RWPE2 (cell line): Measurements from ENCODE around the gene SLAMF6.

Experiments
- ATAC-seq: fragments of 200-7000 bp; cut with Tn5 transposase; 3 replicates; pipeline ENCODE4 v1.9.1; 2021; ENCODE audit warnings: low read depth
- DNase-seq: peaks from one replicate; pipeline ENCODE4 v3.0.0-alpha.2; 2020; ENCODE audit warnings: low spot score
- H3K27ac ChIP-seq: fragments of 450-650 bp; 2 replicates; pipeline ENCODE4 v1.5.1; 2017; ENCODE audit warnings: mild to moderate bottlenecking; ENCODE audit not compliant: poor library complexity, severe bottlenecking
- H3K27me3 ChIP-seq: fragments of 250-450 bp; sonication (Bioruptor Pico); 2 replicates; pipeline ENCODE4 v1.5.1; 2021; ENCODE audit warnings: mild to moderate bottlenecking, moderate library complexity; ENCODE audit not compliant: insufficient read depth, poor library complexity, severe bottlenecking
- H3K36me3 ChIP-seq: fragments of 250-450 bp; sonication (Bioruptor Pico); 2 replicates; pipeline ENCODE4 v1.5.1; 2020; ENCODE audit warnings: low read depth, mild to moderate bottlenecking, moderate library complexity
- H3K4me1 ChIP-seq: fragments of 250-450 bp; sonication (Bioruptor Pico); 2 replicates; pipeline ENCODE4 v1.5.1; 2021; ENCODE audit warnings: mild to moderate bottlenecking, moderate library complexity; ENCODE audit not compliant: insufficient read depth, poor library complexity, severe bottlenecking
- H3K4me3 ChIP-seq: fragments of 250-450 bp; sonication (Bioruptor Pico); 2 replicates; pipeline ENCODE4 v1.5.1; 2021; ENCODE audit warnings: mild to moderate bottlenecking, moderate library complexity; ENCODE audit not compliant: severe bottlenecking
- H3K9me3 ChIP-seq: fragments of 250-450 bp; sonication (Bioruptor Pico); 2 replicates; pipeline ENCODE4 v1.5.1; 2021; ENCODE audit warnings: mild to moderate bottlenecking, moderate library complexity; ENCODE audit not compliant: severe bottlenecking
- TF ChIP-seq, protein P1 (sequence below): fragments of 450-650 bp; IDR thresholded peaks from one replicate; pipeline ENCODE4 v1.5.1; 2017; ENCODE audit warnings: mild to moderate bottlenecking, moderate library complexity; ENCODE audit not compliant: poor library complexity, severe bottlenecking

The SLAMF6 gene

GRCh38 chr1:160522622-160523345, at the start of gene SLAMF6:
SLAMF6 (minus strand) TSS chr1:160523255; CDS start chr1:160523192, 63 bp downstream.
- no peak within 1 kb of the TSS for H3K4me3 ChIP-seq
- no peaks in the 10 kb centered on the region for H3K27me3 ChIP-seq
- no peak for ATAC-seq
- TF ChIP-seq, protein P1, sequence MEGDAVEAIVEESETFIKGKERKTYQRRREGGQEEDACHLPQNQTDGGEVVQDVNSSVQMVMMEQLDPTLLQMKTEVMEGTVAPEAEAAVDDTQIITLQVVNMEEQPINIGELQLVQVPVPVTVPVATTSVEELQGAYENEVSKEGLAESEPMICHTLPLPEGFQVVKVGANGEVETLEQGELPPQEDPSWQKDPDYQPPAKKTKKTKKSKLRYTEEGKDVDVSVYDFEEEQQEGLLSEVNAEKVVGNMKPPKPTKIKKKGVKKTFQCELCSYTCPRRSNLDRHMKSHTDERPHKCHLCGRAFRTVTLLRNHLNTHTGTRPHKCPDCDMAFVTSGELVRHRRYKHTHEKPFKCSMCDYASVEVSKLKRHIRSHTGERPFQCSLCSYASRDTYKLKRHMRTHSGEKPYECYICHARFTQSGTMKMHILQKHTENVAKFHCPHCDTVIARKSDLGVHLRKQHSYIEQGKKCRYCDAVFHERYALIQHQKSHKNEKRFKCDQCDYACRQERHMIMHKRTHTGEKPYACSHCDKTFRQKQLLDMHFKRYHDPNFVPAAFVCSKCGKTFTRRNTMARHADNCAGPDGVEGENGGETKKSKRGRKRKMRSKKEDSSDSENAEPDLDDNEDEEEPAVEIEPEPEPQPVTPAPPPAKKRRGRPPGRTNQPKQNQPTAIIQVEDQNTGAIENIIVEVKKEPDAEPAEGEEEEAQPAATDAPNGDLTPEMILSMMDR: no peak
- H3K27ac ChIP-seq: no peak within 1 kb of the TSS
- H3K9me3 ChIP-seq: no peaks in the 10 kb centered on the region
- H3K36me3 ChIP-seq: no peaks in the 10 kb centered on the region
- peaks cover 15% of the 10 kb centered on the region for H3K4me1 ChIP-seq
- no peak for DNase-seq

GRCh38 chr1:160570840-160571239, 47.8 kb upstream of the SLAMF6 start:
- no peak overlapping the region for H3K4me3 ChIP-seq
- TF ChIP-seq, protein P1: no peak
- ATAC-seq: no peak
- H3K36me3 ChIP-seq: no peaks in the 10 kb centered on the region
- no peak overlapping the region for H3K27ac ChIP-seq
- no peaks in the 10 kb centered on the region for H3K9me3 ChIP-seq
- no peaks in the 10 kb centered on the region for H3K4me1 ChIP-seq
- no peak for DNase-seq
- H3K27me3 ChIP-seq: no peaks in the 10 kb centered on the region

- Histone ChIP-seq H3K36me3 (no peaks in the 10 kb centered on the region), H3K4me1 (no peaks in the 10 kb centered on the region), H3K27ac (no peak overlapping the region), H3K9me3 (no peaks in the 10 kb centered on the region), H3K4me3 (no peak overlapping the region), H3K27me3 (no peaks in the 10 kb centered on the region)
- DNase-seq (no peak), ATAC-seq (no peak)
- TF ChIP-seq, protein P1: no peak
Observed at GRCh38 chr1:160569806-160570205, 46.8 kb upstream of the SLAMF6 start.

DNA sequence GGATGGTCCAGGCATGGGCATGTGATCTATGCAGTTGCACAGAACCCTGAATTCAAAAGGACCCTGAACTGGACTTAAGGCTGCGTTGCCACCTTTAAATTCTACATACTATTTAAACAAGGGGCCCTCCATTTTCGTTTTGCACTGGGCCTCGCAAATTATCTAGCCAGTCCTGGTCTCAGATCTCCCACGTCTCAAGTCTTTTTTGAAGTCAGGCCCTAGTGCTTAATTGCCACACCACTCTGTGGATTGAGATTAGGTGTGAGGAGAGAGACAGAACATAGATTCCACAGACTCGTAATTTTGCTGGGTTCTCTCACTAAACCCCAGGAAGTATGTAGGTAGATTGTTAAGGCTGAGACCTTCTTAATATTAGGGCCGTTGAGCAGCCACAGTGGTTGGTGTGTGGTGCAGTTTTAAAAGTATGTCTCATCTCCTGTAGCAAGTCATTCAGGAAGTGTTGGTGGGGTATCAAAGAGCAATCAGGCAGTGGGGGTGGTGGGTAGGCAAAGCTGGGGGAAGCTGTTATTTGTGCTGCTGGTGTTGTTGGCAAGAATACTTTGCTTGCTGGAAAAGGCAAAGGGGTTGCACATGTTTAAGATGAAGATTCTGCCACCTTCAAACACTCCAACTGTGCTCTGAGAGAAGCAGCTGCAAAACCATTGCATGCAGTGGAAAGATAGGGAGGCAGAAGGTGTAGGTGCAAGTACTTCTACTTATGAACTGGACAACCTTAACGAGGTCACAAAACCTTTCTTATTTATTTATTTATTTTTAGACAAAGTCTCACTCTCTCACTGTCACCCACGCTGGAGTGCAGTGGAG, 45.0 kb upstream of the SLAMF6 start:
- no peak overlapping the region for H3K27ac ChIP-seq
- TF ChIP-seq, protein P1: no peak
- no peak for DNase-seq
- no peaks in the 10 kb centered on the region for H3K9me3 ChIP-seq
- H3K4me3 ChIP-seq: no peak overlapping the region
- H3K27me3 ChIP-seq: no peaks in the 10 kb centered on the region
- ATAC-seq: no peak
- no peaks in the 10 kb centered on the region for H3K36me3 ChIP-seq
- no peaks in the 10 kb centered on the region for H3K4me1 ChIP-seq

DNA sequence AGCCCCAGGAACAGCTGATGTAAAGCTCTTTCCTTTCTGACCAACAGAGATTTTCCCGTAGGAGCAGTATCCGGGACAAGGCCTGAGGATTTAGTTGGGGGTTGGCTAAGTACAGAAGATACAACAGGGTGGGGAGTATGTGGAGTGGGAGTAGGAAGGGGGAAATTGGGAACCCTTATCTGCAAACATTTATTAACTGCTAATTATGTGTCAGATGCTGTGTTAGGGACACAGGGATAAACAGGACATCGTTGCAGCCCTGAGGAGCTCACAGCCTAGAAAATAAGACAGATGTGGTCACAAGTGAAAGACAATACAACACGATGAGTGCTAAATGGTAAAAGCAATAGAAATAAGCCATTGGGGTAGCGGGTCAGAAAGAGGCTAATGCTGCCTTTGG, 44.3 kb upstream of the SLAMF6 start:
- Histone ChIP-seq H3K4me1 (no peaks in the 10 kb centered on the region), H3K27me3 (no peaks in the 10 kb centered on the region), H3K36me3 (no peaks in the 10 kb centered on the region), H3K27ac (no peak overlapping the region), H3K4me3 (no peak overlapping the region), H3K9me3 (no peaks in the 10 kb centered on the region)
- TF ChIP-seq, protein P1: no peak
- DNase-seq (no peak), ATAC-seq (no peak)
